Stomach (tissue), 9 donors: ENCODE measurements around the gene BNC2. TPM values are rescaled to one million over a fixed set of nuclear protein-coding genes. Genes with fewer than 3 reads are reported as not detected.
A peak's percentile ranks its signal among the peaks of the same experiment; 100 is the strongest.

Experiments
- DNase-seq, 2 donors: peaks; one replicate each; pipeline versions ENCODE4 v3.0.0 to v3.0.0-alpha.2; 2013 to 2019
- H3K27ac ChIP-seq, 5 donors: fragments of 200-600 bp in 4 of 5; sonication (generic) in 4 of 5; one replicate each; pipeline ENCODE4 v1.5.1; 2013 to 2019; ENCODE audit warnings: mild to moderate bottlenecking in 1 of 5, moderate library complexity in 1 of 5
- H3K27me3 ChIP-seq, 3 donors: fragments of 200-600 bp; sonication (generic); one replicate each; pipeline ENCODE4 v1.5.1; 2017 to 2019; ENCODE audit warnings: mixed run types in 1 of 3
- H3K36me3 ChIP-seq, 4 donors: fragments of 200-600 bp; sonication (generic); 1 replicate in 3 of 4; 2 replicates in 1 of 4; pipeline ENCODE4 v1.5.1; 2016 to 2019
- H3K4me1 ChIP-seq, 4 donors: fragments of 200-600 bp; sonication (generic); one replicate each; pipeline ENCODE4 v1.5.1; 2016 to 2019
- H3K4me3 ChIP-seq, 4 donors: fragments of 200-600 bp; sonication (generic) in 3 of 4; one replicate each; pipeline ENCODE4 v1.5.1; 2016 to 2019; ENCODE audit warnings: mild to moderate bottlenecking in 1 of 4
- H3K9me3 ChIP-seq, 4 donors: fragments of 200-600 bp; sonication (generic); one replicate each; pipeline ENCODE4 v1.5.1; 2016 to 2019
- EP300 ChIP-seq: sonication (generic); formaldehyde crosslinking; IDR thresholded peaks from one replicate; pipeline ENCODE4 v1.6.1; 2017; ENCODE audit warnings: antibody characterized with exemption
- POLR2A ChIP-seq, 4 donors: fragments of 450-650 bp; IDR thresholded peaks; one replicate each; pipeline ENCODE4 v1.6.1; 2016; ENCODE audit warnings: antibody characterized with exemption in 4 of 4, control low read depth in 2 of 4, mild to moderate bottlenecking in 1 of 4, moderate library complexity in 1 of 4
- POLR2AphosphoS5 ChIP-seq, 3 donors: sonication (generic); formaldehyde crosslinking; IDR thresholded peaks; one replicate each; pipeline ENCODE4 v1.6.1; 2016; ENCODE audit warnings: antibody characterized with exemption in 3 of 3
- WGBS, 5 donors: extraction: QIAGEN DNeasy Blood & Tissue Kit in 3 of 5; methylation state at CpG; one replicate each; pipeline versions ENCODE4 v1.1.5 to v1.1.7; 2013 to 2018; 5-methylcytosine and 5-hydroxymethylcytosine counted together
- intact Hi-C: fragments of 100-400 bp; cut with DNase I; formaldehyde crosslinking; loops from one replicate; pipeline ENCODE4 v1.15.1; 2023; ENCODE audit warnings: low total_unique reads
- polyA plus RNA-seq, 3 donors: library from polyadenylated mRNA; stranded (reverse); fragments of 200-250 nt; gene quantifications; one replicate each; pipeline ENCODE4 v1.2.3, GENCODE V29; 2013
- total RNA-seq, 5 donors: library from RNA; depleted of rRNA; stranded (reverse); fragments of >200 nt; gene quantifications; one replicate each; pipeline versions ENCODE4 v1.1.0 to v1.2.3, GENCODE V29; 2014 to 2016
- TF ChIP-seq, protein P1 (sequence below), 7 experiments: fragments of 450-650 bp in 4 of 7; fragments of 200-600 bp in 3 of 7; sonication (generic) in 3 of 7; IDR thresholded peaks; one replicate each; pipeline ENCODE4 v1.5.1; 2016 to 2019; ENCODE audit warnings: antibody characterized with exemption in 7 of 7, control low read depth in 2 of 7, mild to moderate bottlenecking in 1 of 7
- donor health status: healthy with polysubstance abuse.
- donor health status: Bipolar disorder and iron deficiency.
- donor health status: healthy.

BNC2 gene
- total and polyA plus RNA-seq, 8 donors: 1.1 to 60.7 (median 7.6) TPM

DNA sequence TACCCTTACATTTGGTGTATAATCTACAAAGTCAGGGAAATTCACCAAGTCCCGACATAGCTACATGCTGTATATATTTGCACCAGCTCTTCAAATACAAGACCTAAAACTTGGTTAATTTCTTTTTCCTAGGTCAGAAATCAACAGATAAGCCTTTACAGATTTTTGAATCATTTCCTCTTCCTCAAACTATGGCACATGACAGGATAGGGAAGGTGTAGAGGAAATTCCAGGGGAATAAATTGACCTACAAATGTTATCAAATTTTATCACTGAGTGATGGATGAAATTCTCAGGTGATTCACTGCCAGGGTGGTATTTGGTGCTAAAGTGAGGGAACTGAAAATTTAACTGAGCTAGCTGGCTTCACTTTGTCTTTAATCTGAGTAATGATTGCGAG is 360.0 kb downstream of the BNC2 start:
- 88 to 94% (median 91%) methylated on average over 2 of the region's 2 CpGs for WGBS, 5 donors

DNA sequence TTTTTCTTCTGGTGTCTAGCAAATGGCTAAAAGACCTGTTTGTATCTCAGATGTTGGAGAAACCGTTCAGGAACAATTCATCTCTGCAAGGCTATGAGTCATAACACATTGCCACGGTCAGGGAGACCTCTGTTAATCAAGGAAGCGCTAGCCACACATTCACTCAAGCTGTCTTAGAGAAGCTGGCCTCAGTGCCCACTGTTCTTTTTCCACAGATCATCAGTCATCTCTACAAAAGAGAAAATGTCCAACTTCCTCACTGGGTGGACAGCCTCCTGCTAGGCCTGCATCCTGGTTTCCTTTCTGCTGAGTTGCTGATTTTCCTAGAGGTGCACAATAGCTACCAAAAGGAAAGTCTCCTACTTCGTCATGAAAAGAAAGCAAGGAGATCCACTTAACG is 360.5 kb downstream of the BNC2 start:
- Histone ChIP-seq H3K36me3 (no peaks in the 10 kb centered on the region), H3K27me3 (no peaks in the 10 kb centered on the region), H3K9me3 (no peaks in the 10 kb centered on the region), H3K4me3 (no peak overlapping the region), H3K4me1 (peaks cover 0 to 27% (median 15%) of the 10 kb centered on the region in 4 donors), H3K27ac (no peak overlapping the region)
- intact Hi-C loops: loop anchor here (10.0 kb wide), 1 partner anchor 65 kb away; no protein-coding TSS in a partner anchor
- 49 to 70% (median 53%) methylated on average over 5 of the region's 5 CpGs for WGBS, 5 donors
- no peak for DNase-seq
- TF ChIP-seq EP300 (no peak), POLR2AphosphoS5 (IDR thresholded peaks at IDR 0.05) (no peak), POLR2A (IDR thresholded peaks at IDR 0.05) (no peak)
- TF ChIP-seq, protein P1, sequence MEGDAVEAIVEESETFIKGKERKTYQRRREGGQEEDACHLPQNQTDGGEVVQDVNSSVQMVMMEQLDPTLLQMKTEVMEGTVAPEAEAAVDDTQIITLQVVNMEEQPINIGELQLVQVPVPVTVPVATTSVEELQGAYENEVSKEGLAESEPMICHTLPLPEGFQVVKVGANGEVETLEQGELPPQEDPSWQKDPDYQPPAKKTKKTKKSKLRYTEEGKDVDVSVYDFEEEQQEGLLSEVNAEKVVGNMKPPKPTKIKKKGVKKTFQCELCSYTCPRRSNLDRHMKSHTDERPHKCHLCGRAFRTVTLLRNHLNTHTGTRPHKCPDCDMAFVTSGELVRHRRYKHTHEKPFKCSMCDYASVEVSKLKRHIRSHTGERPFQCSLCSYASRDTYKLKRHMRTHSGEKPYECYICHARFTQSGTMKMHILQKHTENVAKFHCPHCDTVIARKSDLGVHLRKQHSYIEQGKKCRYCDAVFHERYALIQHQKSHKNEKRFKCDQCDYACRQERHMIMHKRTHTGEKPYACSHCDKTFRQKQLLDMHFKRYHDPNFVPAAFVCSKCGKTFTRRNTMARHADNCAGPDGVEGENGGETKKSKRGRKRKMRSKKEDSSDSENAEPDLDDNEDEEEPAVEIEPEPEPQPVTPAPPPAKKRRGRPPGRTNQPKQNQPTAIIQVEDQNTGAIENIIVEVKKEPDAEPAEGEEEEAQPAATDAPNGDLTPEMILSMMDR (IDR thresholded peaks at IDR 0.05): no peak

More for the DNA sequence above, 360.0 kb downstream of the BNC2 start:
- no peaks in the 10 kb centered on the region for H3K9me3 ChIP-seq
- TF ChIP-seq POLR2A (IDR thresholded peaks at IDR 0.05) (no peak), POLR2AphosphoS5 (IDR thresholded peaks at IDR 0.05) (no peak), EP300 (no peak)
- TF ChIP-seq, protein P1 (IDR thresholded peaks at IDR 0.05): no peak
- intact Hi-C loops: no loop called here
- H3K27me3 ChIP-seq: no peaks in the 10 kb centered on the region
- DNase-seq: no peak
- peaks cover 0 to 27% (median 12%) of the 10 kb centered on the region in 4 donors for H3K4me1 ChIP-seq
- H3K4me3 ChIP-seq: no peak overlapping the region
- no peaks in the 10 kb centered on the region for H3K36me3 ChIP-seq
- no peak overlapping the region for H3K27ac ChIP-seq

DNA sequence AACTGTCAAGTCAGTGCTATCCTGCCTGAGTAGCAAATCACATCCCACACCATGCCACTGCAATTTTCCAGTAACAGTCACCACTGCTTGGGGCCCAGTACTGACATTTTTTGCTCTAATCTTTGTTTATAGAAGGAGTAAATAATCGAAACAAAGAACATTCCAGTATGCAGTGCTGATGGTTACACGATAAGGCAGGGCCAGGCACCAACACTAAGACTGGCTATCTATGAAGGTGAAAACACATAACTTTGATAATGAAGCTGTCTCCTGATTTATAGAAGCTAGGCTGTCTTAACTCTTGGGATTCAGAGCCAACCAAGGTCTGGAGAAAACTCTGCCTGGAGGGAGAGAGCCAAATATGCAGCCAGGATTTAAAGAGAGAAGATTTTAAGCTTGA is 365.3 kb downstream of the BNC2 start:
- Histone ChIP-seq H3K9me3 (no peaks in the 10 kb centered on the region), H3K4me3 (no peak overlapping the region), H3K27ac (peak overlapping the region in 3 of 5 donors; percentile 14 to 60 (median 48)), H3K36me3 (no peaks in the 10 kb centered on the region), H3K4me1 (peaks cover 0 to 24% (median 14%) of the 10 kb centered on the region in 4 donors), H3K27me3 (no peaks in the 10 kb centered on the region)
- WGBS, 5 donors: 6 to 21% (median 19%) methylated on average over 2 of the region's 2 CpGs
- DNase-seq: peak; percentile 27 to 28
- no peak for TF ChIP-seq POLR2A (IDR thresholded peaks at IDR 0.05)
- TF ChIP-seq POLR2AphosphoS5 (IDR thresholded peaks at IDR 0.05): peak in 2 of 3 donors; percentile 9 to 46
- intact Hi-C loops: loop anchor here (10.0 kb wide), 1 partner anchor 60 kb away; no protein-coding TSS in a partner anchor

DNA sequence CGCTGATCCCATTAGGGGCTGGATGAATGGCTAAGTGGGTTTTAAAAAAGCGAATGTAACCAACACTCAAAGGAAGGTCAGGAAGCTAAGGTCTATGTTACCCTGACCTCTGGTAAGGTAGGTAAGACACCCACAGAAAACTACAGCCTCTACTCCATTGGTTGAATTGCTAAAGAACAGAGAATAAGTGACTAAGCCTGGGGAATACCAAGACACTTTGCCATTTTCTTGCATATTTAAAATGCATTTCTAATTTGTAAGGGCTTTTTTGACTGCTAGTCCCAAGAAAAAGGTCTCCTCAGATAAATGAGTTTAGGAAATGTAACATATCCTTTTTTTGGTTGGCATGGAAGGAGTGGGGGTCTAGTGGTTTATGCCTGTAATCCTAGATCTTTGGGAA is 368.7 kb downstream of the BNC2 start:
- DNase-seq: no peak
- WGBS, 5 donors: 88 to 95% (median 92%) methylated on average over 2 of the region's 2 CpGs
- no peak for TF ChIP-seq POLR2A (IDR thresholded peaks at IDR 0.05)
- Histone ChIP-seq H3K27me3 (no peaks in the 10 kb centered on the region), H3K27ac (no peak overlapping the region), H3K36me3 (no peaks in the 10 kb centered on the region), H3K4me1 (peaks cover 0 to 20% (median 10%) of the 10 kb centered on the region in 4 donors), H3K9me3 (no peaks in the 10 kb centered on the region), H3K4me3 (no peak overlapping the region)
- intact Hi-C loops: loop anchor here (10.0 kb wide), 1 partner anchor 57 kb away; no protein-coding TSS in a partner anchor

DNA sequence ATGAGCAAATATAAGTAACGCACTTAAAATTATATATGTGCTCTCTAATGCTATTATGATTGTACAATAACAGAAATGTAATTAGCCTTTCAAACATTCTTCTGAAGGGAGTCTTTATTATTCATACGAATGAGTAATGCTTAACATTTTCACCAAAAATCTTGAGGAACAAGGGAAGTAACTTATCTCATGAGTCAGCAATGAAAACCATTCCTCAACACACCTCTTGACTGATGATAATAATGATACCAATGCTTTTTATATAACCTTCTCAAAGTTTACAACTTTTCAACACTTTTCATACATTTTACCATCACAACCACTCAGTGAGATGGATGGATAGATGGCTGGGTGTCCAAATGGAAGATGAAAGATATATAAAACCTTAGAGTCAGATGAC is 369.3 kb downstream of the BNC2 start:
- Histone ChIP-seq H3K4me1 (peaks cover 0 to 16% (median 10%) of the 10 kb centered on the region in 4 donors), H3K27me3 (no peaks in the 10 kb centered on the region), H3K4me3 (no peak overlapping the region), H3K36me3 (no peaks in the 10 kb centered on the region), H3K27ac (no peak overlapping the region), H3K9me3 (no peaks in the 10 kb centered on the region)
- no peak for TF ChIP-seq EP300
- TF ChIP-seq POLR2AphosphoS5 (IDR thresholded peaks at IDR 0.05): no peak
- no peak for DNase-seq
- WGBS, 5 donors: 84 to 95% (median 90%) methylated on average over 2 of the region's 2 CpGs
- intact Hi-C loops: loop anchor here (10.0 kb wide), 1 partner anchor 56 kb away; no protein-coding TSS in a partner anchor

DNA sequence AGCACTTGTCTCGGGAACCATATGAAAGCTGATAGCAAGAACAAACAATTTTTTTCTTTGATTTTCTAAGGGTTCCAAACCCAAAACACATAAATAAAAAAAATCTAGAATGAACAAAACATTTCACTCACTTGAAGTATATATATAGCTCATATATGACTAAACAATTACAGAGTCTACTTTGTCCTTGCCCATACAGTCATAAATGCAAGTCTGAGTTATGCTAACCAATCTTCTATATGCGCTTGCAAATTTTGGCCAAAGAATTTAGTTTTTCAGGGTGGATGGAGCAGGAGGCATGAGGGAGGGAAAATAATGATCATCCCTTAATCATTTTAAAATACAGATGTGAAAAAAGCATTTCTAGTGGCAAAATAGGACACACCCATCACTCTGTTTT is 370.1 kb downstream of the BNC2 start:
- no peak for DNase-seq
- TF ChIP-seq, protein P1 (IDR thresholded peaks at IDR 0.05): no peak
- TF ChIP-seq POLR2AphosphoS5 (IDR thresholded peaks at IDR 0.05): no peak
- peaks cover 0 to 9% (median 7%) of the 10 kb centered on the region in 4 donors for H3K4me1 ChIP-seq
- no peaks in the 10 kb centered on the region for H3K36me3 ChIP-seq
- H3K9me3 ChIP-seq: no peaks in the 10 kb centered on the region
- H3K27ac ChIP-seq: no peak overlapping the region
- WGBS, 5 donors: 63 to 81% (median 77%) methylated on average over 2 of the region's 2 CpGs
- no peaks in the 10 kb centered on the region for H3K27me3 ChIP-seq
- no peak overlapping the region for H3K4me3 ChIP-seq
- intact Hi-C loops: loop anchor here (10.0 kb wide), 1 partner anchor 56 kb away; no protein-coding TSS in a partner anchor
